Stimulated activated CD4-positive, alpha-beta T cell treated with anti-CD3 and anti-CD28 coated beads, Interleukin-1b, Interleukin-23, amount 100 ng/mL, for 1 hour (primary cell): ENCODE data around the gene NAALAD2.
"Not testable (repeated sequence)": the region's sequence is repeated elsewhere in the genome, so short reads cannot be mapped to it uniquely, and the experiment has no call there.

Experiments
- DNase-seq, 2 donors: peaks; one replicate each; pipeline ENCODE4 v3.0.0-alpha.2; 2020; ENCODE audit warnings: low read depth in 2 of 2

Gene NAALAD2

GRCh38 chr11:90134478-90135003 lies at the start of gene NAALAD2:
Gene NAALAD2 (plus strand): TSS chr11:90134663. CDS start chr11:90134759, 96 bp downstream.
- DNase-seq, result no peak

- not testable (repeated sequence) for DNase-seq
Observed at GRCh38 chr11:90085650-90086049, 48.8 kb upstream of the NAALAD2 start, which contains the start of gene UBTFL1. Gene UBTFL1 (plus strand): TSS chr11:90085950. CDS start chr11:90085950, 0 bp downstream.

- not testable (repeated sequence) for DNase-seq
Observed at GRCh38 chr11:90088731-90089130, 45.7 kb upstream of the NAALAD2 start.

- not testable (repeated sequence) for DNase-seq
Observed at GRCh38 chr11:90095230-90095924, 39.1 kb upstream of the NAALAD2 start.

GRCh38 chr11:90098261-90098660 lies 36.2 kb upstream of the NAALAD2 start:
- not testable (repeated sequence) for DNase-seq

GRCh38 chr11:90100431-90100830 lies 34.0 kb upstream of the NAALAD2 start:
- DNase-seq, result no peak

- no peak for DNase-seq
Observed at GRCh38 chr11:90113541-90113940, 20.9 kb upstream of the NAALAD2 start.

GRCh38 chr11:90120191-90120590 lies 14.3 kb upstream of the NAALAD2 start:
- DNase-seq, result no peak

GRCh38 chr11:90124371-90124770 lies 10.1 kb upstream of the NAALAD2 start:
- DNase-seq, result no peak

- DNase-seq, result no peak
Observed at GRCh38 chr11:90124946-90125345, 9.5 kb upstream of the NAALAD2 start.

- no peak for DNase-seq
Observed at GRCh38 chr11:90133560-90134477, 644 bp upstream of the NAALAD2 start.

GRCh38 chr11:90135016-90135415 lies 553 bp downstream of the NAALAD2 start:
- DNase-seq, result no peak

GRCh38 chr11:90148900-90149299 lies 14.4 kb downstream of the NAALAD2 start:
- no peak for DNase-seq

- DNase-seq, result not testable (repeated sequence)
Observed at GRCh38 chr11:90166982-90167573, 32.6 kb downstream of the NAALAD2 start.

GRCh38 chr11:90167704-90168103 lies 33.2 kb downstream of the NAALAD2 start:
- DNase-seq, result not testable (repeated sequence)

- no peak for DNase-seq
Observed at GRCh38 chr11:90168571-90168970, 34.1 kb downstream of the NAALAD2 start.

- no peak for DNase-seq
Observed at GRCh38 chr11:90171359-90171758, 36.9 kb downstream of the NAALAD2 start.

- DNase-seq, result no peak
Observed at GRCh38 chr11:90176069-90176468, 41.6 kb downstream of the NAALAD2 start.

- no peak for DNase-seq
Observed at GRCh38 chr11:90178751-90179150, 44.3 kb downstream of the NAALAD2 start.

- no peak for DNase-seq
Observed at GRCh38 chr11:90179923-90180322, 45.5 kb downstream of the NAALAD2 start.

GRCh38 chr11:90187839-90188238 lies 53.4 kb downstream of the NAALAD2 start:
- no peak for DNase-seq

GRCh38 chr11:90189011-90189410 lies 54.5 kb downstream of the NAALAD2 start:
- DNase-seq, result no peak
